H9 (cell line): ENCODE results near the gene RPRD1B. TPM values are rescaled to one million over a fixed set of nuclear protein-coding genes. Genes with fewer than 3 reads are reported as not detected.

Source experiments
- DNase-seq: peaks from one replicate; pipeline ENCODE4 v3.0.0-alpha.2; 2017
- H2AFZ ChIP-seq: one replicate; pipeline ENCODE4 v1.6.1; 2013; ENCODE audit warnings: mild to moderate bottlenecking, low read length, control low read depth, moderate library complexity
- H2AK5ac ChIP-seq: 2 replicates; pipeline ENCODE4 v1.6.1; 2013; ENCODE audit warnings: low read length, control low read depth, mixed read lengths; ENCODE audit not compliant: insufficient read length
- H2BK120ac ChIP-seq: one replicate; pipeline ENCODE4 v1.6.1; 2013; ENCODE audit warnings: low read depth, mild to moderate bottlenecking, low read length, control low read depth, inconsistent platforms; ENCODE audit not compliant: poor library complexity, severe bottlenecking
- H2BK12ac ChIP-seq: 2 replicates; pipeline ENCODE4 v1.6.1; 2013; ENCODE audit warnings: low read length, control low read depth, mixed read lengths, low read depth; ENCODE audit not compliant: insufficient read length
- H2BK15ac ChIP-seq: 2 replicates; pipeline ENCODE4 v1.6.1; 2013; ENCODE audit warnings: low read depth, low read length, control low read depth
- H2BK20ac ChIP-seq: one replicate; pipeline ENCODE4 v1.6.1; 2013; ENCODE audit warnings: low read depth, mild to moderate bottlenecking, low read length, control low read depth, inconsistent platforms; ENCODE audit not compliant: poor library complexity, severe bottlenecking
- H2BK5ac ChIP-seq: 2 replicates; pipeline ENCODE4 v1.6.1; 2013; ENCODE audit warnings: low read length, control low read depth, mixed read lengths; ENCODE audit not compliant: insufficient read length
- H3K14ac ChIP-seq: 2 replicates; pipeline ENCODE4 v1.6.1; 2013; ENCODE audit warnings: low read length, control low read depth; ENCODE audit not compliant: insufficient read depth
- H3K18ac ChIP-seq: 2 replicates; pipeline ENCODE4 v1.6.1; 2013; ENCODE audit warnings: low read depth, mild to moderate bottlenecking, mixed read lengths, low read length, control low read depth; ENCODE audit not compliant: insufficient read length
- H3K23ac ChIP-seq: 2 replicates; pipeline ENCODE4 v1.6.1; 2013; ENCODE audit warnings: low read length, control low read depth, mixed read lengths, low read depth; ENCODE audit not compliant: insufficient read length
- H3K23me2 ChIP-seq: 2 replicates; pipeline ENCODE4 v1.6.1; 2013; ENCODE audit warnings: low read depth, mild to moderate bottlenecking, mixed read lengths, low read length, control low read depth; ENCODE audit not compliant: insufficient read length, poor library complexity, severe bottlenecking
- H3K27ac ChIP-seq: 2 replicates; pipeline ENCODE4 v1.5.1; 2013; ENCODE audit warnings: low read length, control low read depth, mixed read lengths, low read depth; ENCODE audit not compliant: insufficient read length
- H3K27me3 ChIP-seq: 2 replicates; pipeline ENCODE4 v1.6.1; 2013; ENCODE audit warnings: low read length, control low read depth, inconsistent platforms; ENCODE audit not compliant: insufficient read depth
- H3K4ac ChIP-seq: 2 replicates; pipeline ENCODE4 v1.6.1; 2013; ENCODE audit warnings: low read depth, mild to moderate bottlenecking, control low read depth, inconsistent platforms, low read length, moderate library complexity
- H3K4me1 ChIP-seq: 2 replicates; pipeline ENCODE4 v1.6.1; 2013; ENCODE audit warnings: low read length, control low read depth, inconsistent platforms; ENCODE audit not compliant: insufficient read depth
- H3K4me2 ChIP-seq: 2 replicates; pipeline ENCODE4 v1.6.1; 2013; ENCODE audit warnings: low read length, control low read depth, mixed read lengths; ENCODE audit not compliant: insufficient read length, insufficient read depth
- H3K56ac ChIP-seq: 2 replicates; pipeline ENCODE4 v1.6.1; 2013; ENCODE audit warnings: low read depth, mild to moderate bottlenecking, mixed read lengths, low read length, control low read depth; ENCODE audit not compliant: insufficient read length
- H3K79me1 ChIP-seq: 2 replicates; pipeline ENCODE4 v1.6.1; 2013; ENCODE audit warnings: low read depth, mild to moderate bottlenecking, moderate library complexity, low read length, control low read depth, inconsistent platforms; ENCODE audit not compliant: insufficient read depth, poor library complexity, severe bottlenecking
- H3K79me2 ChIP-seq: 2 replicates; pipeline ENCODE4 v1.6.1; 2013; ENCODE audit warnings: low read length, control low read depth, inconsistent platforms; ENCODE audit not compliant: insufficient read depth
- H3K9ac ChIP-seq: 2 replicates; pipeline ENCODE4 v1.6.1; 2013; ENCODE audit warnings: low read length, control low read depth, mixed read lengths; ENCODE audit not compliant: insufficient read length; ENCODE audit errors: extremely low read depth
- H3K9me3 ChIP-seq: one replicate; pipeline ENCODE4 v1.6.1; 2013; ENCODE audit warnings: low read depth, low read length, inconsistent platforms; ENCODE audit not compliant: control insufficient read depth
- H3T11ph ChIP-seq: one replicate; pipeline ENCODE4 v1.6.1; 2013; ENCODE audit warnings: mild to moderate bottlenecking, low read length, control low read depth, inconsistent platforms
- H4K20me1 ChIP-seq: one replicate; pipeline ENCODE4 v1.6.1; 2013; ENCODE audit not compliant: control insufficient read depth, insufficient read length, insufficient read depth
- H4K5ac ChIP-seq: 2 replicates; pipeline ENCODE4 v1.6.1; 2013; ENCODE audit warnings: low read depth, mild to moderate bottlenecking, mixed read lengths, low read length, control low read depth; ENCODE audit not compliant: insufficient read length
- H4K8ac ChIP-seq: replicated peaks from 2 replicates; pipeline ENCODE4 v1.6.1; 2013; ENCODE audit warnings: low read length, control low read depth, mixed read lengths, low read depth; ENCODE audit not compliant: insufficient read length
- H4K91ac ChIP-seq: 2 replicates; pipeline ENCODE4 v1.6.1; 2013; ENCODE audit warnings: low read depth, mild to moderate bottlenecking, moderate library complexity, mixed read lengths, low read length, control low read depth; ENCODE audit not compliant: insufficient read length
- H3K27ac Mint-ChIP-seq, 3 experiments: 2 replicates in 2 of 3; 3 replicates in 1 of 3; pipeline ENCODE4 v1.8.0; 2020 to 2021; ENCODE audit warnings: mixed read lengths in 3 of 3, mild to moderate bottlenecking in 1 of 3, moderate library complexity in 1 of 3
- H3K27me3 Mint-ChIP-seq: 2 replicates; pipeline ENCODE4 v1.8.0; 2021; ENCODE audit warnings: low read depth, mild to moderate bottlenecking, moderate library complexity, mixed read lengths
- H3K36me3 Mint-ChIP-seq, 3 experiments: 2 replicates in 2 of 3; 3 replicates in 1 of 3; pipeline ENCODE4 v1.8.0; 2020 to 2021; ENCODE audit warnings: low read depth in 3 of 3, mixed read lengths in 3 of 3; ENCODE audit not compliant: insufficient read depth in 1 of 3
- H3K4me1 Mint-ChIP-seq, 2 experiments: 2 replicates each; pipeline ENCODE4 v1.8.0; 2020; ENCODE audit warnings: mixed read lengths in 2 of 2
- H3K4me3 Mint-ChIP-seq, 2 experiments: 2 replicates in 1 of 2; 3 replicates in 1 of 2; pipeline ENCODE4 v1.8.0; 2020 to 2021; ENCODE audit warnings: mild to moderate bottlenecking in 2 of 2, mixed read lengths in 2 of 2, moderate library complexity in 1 of 2
- H3K9me3 Mint-ChIP-seq, 2 experiments: 2 replicates in 1 of 2; 3 replicates in 1 of 2; pipeline ENCODE4 v1.8.0; 2020; ENCODE audit warnings: mild to moderate bottlenecking in 2 of 2, mixed read lengths in 2 of 2, moderate library complexity in 1 of 2
- CTCF ChIP-seq: fragments of 200-600 bp; sonication (generic); conservative IDR thresholded peaks from 3 replicates; pipeline ENCODE4 v1.8.0; 2021; ENCODE audit warnings: antibody characterized with exemption, mild to moderate bottlenecking
- WGBS: extraction: QIAGEN DNeasy Blood & Tissue Kit; methylation state at CpG from one replicate; pipeline ENCODE4 v1.1.7; 2013; ENCODE audit warnings: missing lambda C conversion rate, low lambda C conversion rate, mixed read lengths; ENCODE audit not compliant: insufficient read length; ENCODE audit errors: extremely low coverage; 5-methylcytosine and 5-hydroxymethylcytosine counted together
- total RNA-seq: library from RNA; stranded (reverse); gene quantifications from 2 replicates; pipeline ENCODE4 v1.2.1, GENCODE V29; 2021

Gene RPRD1B
- total RNA-seq, 1 experiment from 2014 or later = 34.3 TPM

DNA sequence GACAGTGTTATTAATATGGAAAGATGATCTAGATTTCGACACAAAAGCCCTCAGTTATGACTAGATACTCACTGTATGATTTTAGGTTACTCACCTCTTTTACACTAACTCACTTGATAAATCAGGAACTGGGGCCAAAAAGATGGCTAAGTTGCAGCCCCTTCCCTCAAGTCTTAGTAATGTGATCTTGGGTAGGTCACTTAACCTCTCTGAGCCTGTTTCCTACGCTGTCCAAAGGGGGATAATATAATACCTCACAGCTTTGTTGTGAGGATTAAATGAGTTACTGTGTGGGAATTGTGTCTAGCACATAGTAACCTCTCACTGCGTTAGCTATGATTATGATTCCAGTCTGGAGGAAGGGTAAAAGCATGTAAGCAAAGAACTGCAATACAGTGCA lies 1.6 kb upstream of the RPRD1B start:
- no peak overlapping the region for H2BK5ac ChIP-seq
- TF ChIP-seq CTCF = no peak
- H2BK20ac ChIP-seq = no peak overlapping the region
- peaks cover 11% of the 10 kb centered on the region for H3K23me2 ChIP-seq
- H3K18ac ChIP-seq = no peak overlapping the region
- H3K79me2 ChIP-seq = peaks cover 23% of the 10 kb centered on the region; the same call in 1 of the 2 replicates
- H4K8ac ChIP-seq = no peak overlapping the region
- H3K79me1 ChIP-seq = peaks cover 16% of the 10 kb centered on the region
- no peak overlapping the region for H3K27ac ChIP-seq
- no peaks in the 10 kb centered on the region; the same call in 1 of the 2 replicates for H3K4me1 ChIP-seq
- no peak overlapping the region for H2BK15ac ChIP-seq
- H3K4me2 ChIP-seq = peak overlapping the region; percentile 74
- H4K20me1 ChIP-seq = no peaks in the 10 kb centered on the region
- H3K27me3 ChIP-seq = no peaks in the 10 kb centered on the region
- no peaks in the 10 kb centered on the region for H3K27me3 Mint-ChIP-seq
- no peak overlapping the region for H3K23ac ChIP-seq
- H3K9me3 ChIP-seq = no peaks in the 10 kb centered on the region
- peaks cover 16 to 29% (median 21%) of the 10 kb centered on the region in 3 experiments for H3K36me3 Mint-ChIP-seq
- no peak overlapping the region for H3K4ac ChIP-seq
- H3K9me3 Mint-ChIP-seq = peaks cover 0 to 1% of the 10 kb centered on the region in 2 experiments; a peak in 3 of 5 replicates
- H4K91ac ChIP-seq = no peak overlapping the region
- peaks cover 47 to 53% of the 10 kb centered on the region in 2 experiments for H3K4me1 Mint-ChIP-seq
- H3K9ac ChIP-seq = no peak overlapping the region
- no peak overlapping the region for H2AK5ac ChIP-seq
- no peak overlapping the region for H3K56ac ChIP-seq
- H3K4me3 Mint-ChIP-seq = peak overlapping the region; percentile 96 to 97
- no peak for DNase-seq
- no peak overlapping the region for H3T11ph ChIP-seq
- no peak overlapping the region for H2AFZ ChIP-seq
- no peak overlapping the region for H4K5ac ChIP-seq
- H2BK12ac ChIP-seq = no peak overlapping the region
- no CpG with 5 or more reads among the region's 3 CpGs for WGBS
- H3K14ac ChIP-seq = no peak overlapping the region
- no peak overlapping the region for H2BK120ac ChIP-seq
- peak overlapping the region in 1 of 3 experiments; percentile 13; a peak in 1 of 7 replicates for H3K27ac Mint-ChIP-seq
